ENCODE results near the gene NRSN2. TPM values are rescaled to one million over a fixed set of nuclear protein-coding genes. Genes with fewer than 3 reads are reported as not detected.

The NRSN2 gene
- total and polyA plus RNA-seq, 2 of the 4 experiments (the other 2 are of a cell fraction) = 9.9 to 101 TPM

DNA sequence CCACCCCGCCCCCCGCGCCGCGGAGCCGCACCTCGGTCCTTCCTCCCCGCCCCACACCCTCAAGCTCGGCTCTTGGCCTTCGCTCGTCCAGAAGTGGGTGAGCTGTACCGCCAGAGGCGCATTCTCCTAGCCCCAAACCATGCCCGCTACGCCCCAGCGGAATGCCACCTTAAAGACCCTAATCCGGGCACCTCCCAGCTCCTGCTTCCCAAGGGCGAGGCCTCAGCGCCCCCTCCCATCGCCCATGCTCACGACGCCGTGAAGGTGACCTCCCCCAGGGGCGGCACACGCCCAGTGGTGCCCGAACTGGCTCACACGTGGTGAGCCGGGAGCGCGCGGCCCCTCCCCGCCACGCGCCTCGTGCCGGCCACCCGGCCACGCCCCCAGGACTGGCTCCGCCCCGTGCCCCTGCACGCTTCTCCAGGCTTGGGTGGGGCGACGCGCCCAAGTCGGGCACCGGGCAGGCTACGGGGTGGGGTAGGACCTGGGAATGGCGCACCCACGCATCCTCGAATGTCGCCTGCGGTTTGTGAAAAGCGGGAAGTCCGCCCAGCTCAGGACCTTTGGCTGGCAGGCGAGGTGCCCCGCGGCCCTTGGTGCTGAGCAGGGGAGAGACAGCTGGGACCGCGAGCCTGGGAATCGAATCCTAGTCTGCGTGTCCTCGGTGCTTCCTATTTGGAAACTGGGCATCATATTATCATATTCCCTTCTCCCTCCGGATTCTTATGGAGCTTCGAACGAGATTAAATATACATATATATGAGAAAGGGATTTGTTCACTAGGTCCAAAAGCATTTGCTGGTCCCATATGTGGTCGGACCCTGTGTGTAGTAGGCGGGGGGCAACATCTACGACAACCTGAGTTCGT lies 22.5 kb upstream of the NRSN2 start:
- peak overlapping the region; percentile 69 for H3K27ac ChIP-seq (ENCODE audit: insufficient read depth, low read length)
- intact Hi-C loops (cut with micrococcal nuclease) (no loop called here), dilution Hi-C loops (cut with HindIII; ENCODE audit: low sequenced_read_pairs, unreplicated experiment) (no loop called here), in situ Hi-C loops (cut with MboI; ENCODE audit: low sequenced_read_pairs) (no loop called here)
- peak overlapping the region; percentile 80 for H2BK120ac ChIP-seq (ENCODE audit: low read depth, low read length)
- H2BK5ac ChIP-seq (ENCODE audit: low read depth, low read length, poor library complexity, severe bottlenecking) = peak overlapping the region; percentile 77
- peaks cover 4% of the 10 kb centered on the region; the same call in 1 of the 2 replicates for H3K9me1 ChIP-seq (ENCODE audit: insufficient read depth, low read length)
- peak overlapping the region; percentile 84 for H3K14ac ChIP-seq (replicated peaks; ENCODE audit: low read depth, low read length)
- 0 out of 2 replicates have a peak overlapping the region, but pooled peaks have one; percentile 11 for H2BK20ac ChIP-seq (ENCODE audit: low read depth, low read length)
- peak overlapping the region; percentile 91 for H3K4me2 ChIP-seq (ENCODE audit: low read depth, low read length)
- peaks cover 28% of the 10 kb centered on the region for H4K20me1 ChIP-seq (ENCODE audit: insufficient read depth, low read length)
- BruUV-seq (replicated peaks) = no TSS peak
- H2BK15ac ChIP-seq (ENCODE audit: low read depth, low read length) = peak overlapping the region; percentile 79; the same call in 2 of the 3 replicates
- peak overlapping the region; percentile 87 for H3K56ac ChIP-seq (ENCODE audit: extremely low read depth, insufficient read depth, low read length)
- peak overlapping the region; percentile 93 for H2AK5ac ChIP-seq (ENCODE audit: low read depth, low read length)
- peak overlapping the region; percentile 95 for H3K23ac ChIP-seq (ENCODE audit: low read depth, low read length)
- H4K5ac ChIP-seq (ENCODE audit: low read depth, low read length) = peak overlapping the region; percentile 43
- H3K27me3 ChIP-seq (ENCODE audit: control insufficient read depth, insufficient read depth, low read length) = no peaks in the 10 kb centered on the region
- H3K79me1 ChIP-seq (ENCODE audit: low read depth in 1 of 2, low read length in 2 of 2) = peaks cover 15 to 28% of the 10 kb centered on the region in 2 experiments; a peak in 3 of 4 replicates
- CTCF ChIA-PET = interaction anchor here (0.8 to 1.5 kb wide), 2 partner anchors 9 to 28 kb away, joined by 3 to 4 read pairs; partner anchors contain the start of gene ZCCHC3
- POLR2A ChIA-PET (ENCODE audit: unreplicated experiment) = interaction anchor here (0.5 kb wide), 1 partner anchor 26 kb away, joined by 3 read pairs; no protein-coding TSS in a partner anchor
- DNase-seq (peak; percentile 72), ATAC-seq (ENCODE audit: low read depth) (peak; percentile 45)
- H4K91ac ChIP-seq (ENCODE audit: insufficient read depth, low read depth, low read length) = peak overlapping the region; percentile 89
- peaks cover 10% of the 10 kb centered on the region for H3K4me1 ChIP-seq (ENCODE audit: control insufficient read depth, insufficient read depth, low read length)
- peak overlapping the region; percentile 88 for H3K4ac ChIP-seq (ENCODE audit: low read depth, low read length)
- H4K8ac ChIP-seq (ENCODE audit: low read depth in 2 of 2, low read length in 2 of 2) = peak overlapping the region; percentile 77 to 87
- H3K36me3 ChIP-seq (ENCODE audit: control insufficient read depth, insufficient read depth, low read length) = peaks cover 4% of the 10 kb centered on the region; the same call in 1 of the 2 replicates
- H3K9ac ChIP-seq (ENCODE audit: low read depth, low read length) = peak overlapping the region; percentile 83
- peaks cover 2% of the 10 kb centered on the region; the same call in 1 of the 2 replicates for H3K9me3 ChIP-seq (ENCODE audit: control insufficient read depth, insufficient read depth, low read length)
- H2AK9ac ChIP-seq (replicated peaks; ENCODE audit: low read depth, low read length, poor library complexity) = peak overlapping the region; percentile 98
- H3K4me3 ChIP-seq (ENCODE audit: insufficient read depth, low read depth, low read length) = peak overlapping the region; percentile 94
- peak overlapping the region; percentile 49 for H3K18ac ChIP-seq (ENCODE audit: low read depth, low read length)
- WGBS, 2 experiments (ENCODE audit: extremely low coverage in 2 of 2, insufficient read length in 1 of 2) = 0% methylated on average over 23 of the region's 69 CpGs; no CpG with 5 or more reads in 1 of the 2 experiments
- peak overlapping the region; percentile 97 for H2AFZ ChIP-seq (replicated peaks; ENCODE audit: low read length, poor library complexity)
- TF ChIP-seq BHLHE40 (IDR thresholded peaks at IDR 0.05; ENCODE audit: low read depth, low read length) (peak; percentile 97), RAD21 (IDR thresholded peaks at IDR 0.05; ENCODE audit: low read length) (no peak), MAZ (IDR thresholded peaks at IDR 0.05; ENCODE audit: borderline replicate concordance, low read depth, low read length) (peak; percentile 79; the same call in 1 of the 2 replicates), MXI1 (IDR thresholded peaks at IDR 0.05; ENCODE audit: borderline replicate concordance, low read depth, low read length) (peak; percentile 99), SMC3 (IDR thresholded peaks at IDR 0.05; ENCODE audit: low read depth, low read length) (no peak), NFE2L2 (IDR thresholded peaks at IDR 0.05; ENCODE audit: low read depth, low read length) (no peak), CHD1 (IDR thresholded peaks at IDR 0.05; ENCODE audit: low read depth, low read length) (no peak), MAFK (IDR thresholded peaks at IDR 0.05; ENCODE audit: low read depth, low read length) (no peak), FOS (IDR thresholded peaks at IDR 0.05; ENCODE audit: low read depth, low read length) (no peak), RFX5 (IDR thresholded peaks at IDR 0.05; ENCODE audit: low read depth, low read length) (no peak; the same call in 1 of the 2 replicates)
- TF ChIP-seq, protein P1, sequence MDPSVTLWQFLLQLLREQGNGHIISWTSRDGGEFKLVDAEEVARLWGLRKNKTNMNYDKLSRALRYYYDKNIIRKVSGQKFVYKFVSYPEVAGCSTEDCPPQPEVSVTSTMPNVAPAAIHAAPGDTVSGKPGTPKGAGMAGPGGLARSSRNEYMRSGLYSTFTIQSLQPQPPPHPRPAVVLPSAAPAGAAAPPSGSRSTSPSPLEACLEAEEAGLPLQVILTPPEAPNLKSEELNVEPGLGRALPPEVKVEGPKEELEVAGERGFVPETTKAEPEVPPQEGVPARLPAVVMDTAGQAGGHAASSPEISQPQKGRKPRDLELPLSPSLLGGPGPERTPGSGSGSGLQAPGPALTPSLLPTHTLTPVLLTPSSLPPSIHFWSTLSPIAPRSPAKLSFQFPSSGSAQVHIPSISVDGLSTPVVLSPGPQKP (IDR thresholded peaks at IDR 0.05; ENCODE audit: borderline replicate concordance, low read depth, low read length) = no peak
- TF ChIP-seq, protein P2, sequence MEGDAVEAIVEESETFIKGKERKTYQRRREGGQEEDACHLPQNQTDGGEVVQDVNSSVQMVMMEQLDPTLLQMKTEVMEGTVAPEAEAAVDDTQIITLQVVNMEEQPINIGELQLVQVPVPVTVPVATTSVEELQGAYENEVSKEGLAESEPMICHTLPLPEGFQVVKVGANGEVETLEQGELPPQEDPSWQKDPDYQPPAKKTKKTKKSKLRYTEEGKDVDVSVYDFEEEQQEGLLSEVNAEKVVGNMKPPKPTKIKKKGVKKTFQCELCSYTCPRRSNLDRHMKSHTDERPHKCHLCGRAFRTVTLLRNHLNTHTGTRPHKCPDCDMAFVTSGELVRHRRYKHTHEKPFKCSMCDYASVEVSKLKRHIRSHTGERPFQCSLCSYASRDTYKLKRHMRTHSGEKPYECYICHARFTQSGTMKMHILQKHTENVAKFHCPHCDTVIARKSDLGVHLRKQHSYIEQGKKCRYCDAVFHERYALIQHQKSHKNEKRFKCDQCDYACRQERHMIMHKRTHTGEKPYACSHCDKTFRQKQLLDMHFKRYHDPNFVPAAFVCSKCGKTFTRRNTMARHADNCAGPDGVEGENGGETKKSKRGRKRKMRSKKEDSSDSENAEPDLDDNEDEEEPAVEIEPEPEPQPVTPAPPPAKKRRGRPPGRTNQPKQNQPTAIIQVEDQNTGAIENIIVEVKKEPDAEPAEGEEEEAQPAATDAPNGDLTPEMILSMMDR (conservative IDR thresholded peaks at IDR 0.05; ENCODE audit: low read depth, low read length) = peak; percentile 24; the same call in 1 of the 2 replicates

Measured in IMR-90 (cell line).